ENCODE data around the gene ZFP3.
A peak's percentile ranks its signal among the peaks of the same experiment; 100 is the strongest.
"Not testable (repeated sequence)": the region's sequence is repeated elsewhere in the genome, so short reads cannot be mapped to it uniquely, and the experiment has no call there.

The ZFP3 gene

GRCh38 chr17:5049314-5049841 is 28.9 kb upstream of the ZFP3 start:
- DNase-seq (ENCODE audit: low read depth): no peak
- H3K4me3 ChIP-seq (ENCODE audit: low read depth, low read length): no peak overlapping the region
- TF ChIP-seq, protein P1, sequence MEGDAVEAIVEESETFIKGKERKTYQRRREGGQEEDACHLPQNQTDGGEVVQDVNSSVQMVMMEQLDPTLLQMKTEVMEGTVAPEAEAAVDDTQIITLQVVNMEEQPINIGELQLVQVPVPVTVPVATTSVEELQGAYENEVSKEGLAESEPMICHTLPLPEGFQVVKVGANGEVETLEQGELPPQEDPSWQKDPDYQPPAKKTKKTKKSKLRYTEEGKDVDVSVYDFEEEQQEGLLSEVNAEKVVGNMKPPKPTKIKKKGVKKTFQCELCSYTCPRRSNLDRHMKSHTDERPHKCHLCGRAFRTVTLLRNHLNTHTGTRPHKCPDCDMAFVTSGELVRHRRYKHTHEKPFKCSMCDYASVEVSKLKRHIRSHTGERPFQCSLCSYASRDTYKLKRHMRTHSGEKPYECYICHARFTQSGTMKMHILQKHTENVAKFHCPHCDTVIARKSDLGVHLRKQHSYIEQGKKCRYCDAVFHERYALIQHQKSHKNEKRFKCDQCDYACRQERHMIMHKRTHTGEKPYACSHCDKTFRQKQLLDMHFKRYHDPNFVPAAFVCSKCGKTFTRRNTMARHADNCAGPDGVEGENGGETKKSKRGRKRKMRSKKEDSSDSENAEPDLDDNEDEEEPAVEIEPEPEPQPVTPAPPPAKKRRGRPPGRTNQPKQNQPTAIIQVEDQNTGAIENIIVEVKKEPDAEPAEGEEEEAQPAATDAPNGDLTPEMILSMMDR (conservative IDR thresholded peaks at IDR 0.05; ENCODE audit: low read depth, low read length): no peak

GRCh38 chr17:5050278-5050677 is 28.0 kb upstream of the ZFP3 start:
- DNase-seq (ENCODE audit: low read depth): peak; percentile 55
- TF ChIP-seq, protein P1 (conservative IDR thresholded peaks at IDR 0.05; ENCODE audit: low read depth, low read length): no peak
- H3K4me3 ChIP-seq (ENCODE audit: low read depth, low read length): no peak overlapping the region

DNA sequence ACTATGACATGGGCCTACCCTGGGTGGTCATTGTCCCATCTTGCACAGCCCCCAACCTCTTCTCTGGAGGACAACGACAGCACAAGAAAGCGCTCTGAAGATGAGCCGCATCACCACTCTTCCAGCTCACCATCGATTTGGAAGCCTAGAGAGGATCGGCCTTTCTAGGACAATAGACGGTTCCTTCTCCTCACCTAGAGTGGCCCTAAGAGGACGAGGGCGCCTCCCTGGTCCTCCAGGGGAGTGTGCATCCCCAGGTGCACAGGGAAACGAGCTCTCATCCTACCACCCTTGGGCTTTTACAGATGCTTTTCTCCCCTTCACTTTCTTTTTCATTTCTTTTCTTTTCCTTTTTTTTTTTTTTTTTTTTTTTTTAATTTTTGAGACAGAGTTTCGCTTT is 22.7 kb upstream of the ZFP3 start:
- no peak overlapping the region for H3K4me3 ChIP-seq (ENCODE audit: low read depth, low read length)
- TF ChIP-seq, protein P1 (conservative IDR thresholded peaks at IDR 0.05; ENCODE audit: low read depth, low read length): no peak
- no peak for DNase-seq (ENCODE audit: low read depth)

DNA sequence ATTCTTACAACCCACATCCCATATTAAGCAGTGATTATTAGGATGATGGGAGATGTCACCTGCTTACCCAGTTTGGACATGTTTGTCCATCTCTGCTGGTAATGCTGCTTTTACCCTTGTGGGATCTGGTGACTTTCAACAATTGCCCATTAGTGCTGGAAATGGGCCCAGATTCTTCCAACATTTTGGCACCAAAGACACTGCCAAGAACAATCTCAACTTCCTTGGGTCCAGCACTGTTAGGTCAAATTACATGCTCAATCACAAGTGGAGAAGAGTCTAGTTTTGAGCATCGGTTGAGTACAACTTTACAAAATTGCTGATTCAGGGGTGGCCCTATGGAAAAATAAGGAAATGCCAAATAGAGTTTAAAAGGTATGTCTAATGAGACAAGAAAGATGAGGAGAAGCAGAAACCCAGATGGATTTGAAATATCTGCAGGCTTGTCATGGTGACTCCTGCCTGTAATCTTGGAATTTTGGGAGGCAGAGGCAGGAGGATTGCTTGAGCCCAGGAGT is 13.0 kb upstream of the ZFP3 start:
- DNase-seq (ENCODE audit: low read depth): no peak
- no peak overlapping the region for H3K4me3 ChIP-seq (ENCODE audit: low read depth, low read length)
- TF ChIP-seq, protein P1 (conservative IDR thresholded peaks at IDR 0.05; ENCODE audit: low read depth, low read length): no peak

GRCh38 chr17:5068236-5068635 is 10.0 kb upstream of the ZFP3 start:
- TF ChIP-seq, protein P1 (conservative IDR thresholded peaks at IDR 0.05; ENCODE audit: low read depth, low read length): no peak
- no peak overlapping the region for H3K4me3 ChIP-seq (ENCODE audit: low read depth, low read length)

GRCh38 chr17:5069724-5070123 is 8.5 kb upstream of the ZFP3 start:
- no peak for DNase-seq (ENCODE audit: low read depth)
- no peak overlapping the region for H3K4me3 ChIP-seq (ENCODE audit: low read depth, low read length)
- TF ChIP-seq, protein P1 (conservative IDR thresholded peaks at IDR 0.05; ENCODE audit: low read depth, low read length): no peak

More at GRCh38 chr17:5068236-5068635, 10.0 kb upstream of the ZFP3 start:
- DNase-seq (ENCODE audit: low read depth): no peak

- not testable (repeated sequence) for H3K4me3 ChIP-seq (ENCODE audit: low read depth, low read length)
These were observed 2.8 kb upstream of the ZFP3 start for GRCh38 chr17:5075472-5075871.

DNA sequence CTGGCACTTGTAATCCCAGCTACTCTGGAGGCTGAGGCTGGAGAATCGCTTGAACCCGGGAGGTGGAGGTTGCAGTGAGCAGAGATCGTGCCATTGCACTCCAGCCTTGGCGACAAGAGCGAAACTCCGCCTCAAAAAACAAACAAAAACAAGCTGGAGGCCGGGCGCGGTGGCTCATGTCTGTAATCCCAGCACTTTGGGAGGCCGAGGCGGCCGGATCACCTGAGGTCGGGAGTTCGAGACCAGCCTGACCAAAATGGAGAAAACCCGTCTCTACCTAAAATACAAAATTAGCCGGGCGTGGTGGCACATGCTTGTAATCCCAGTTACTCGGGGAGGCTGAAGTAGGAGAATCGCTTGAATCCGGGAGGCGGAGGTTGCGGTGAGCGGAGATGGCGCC is 992 bp upstream of the ZFP3 start:
- not testable (repeated sequence) for DNase-seq (ENCODE audit: low read depth); H3K4me3 ChIP-seq (ENCODE audit: low read depth, low read length)

More at GRCh38 chr17:5075472-5075871, 2.8 kb upstream of the ZFP3 start:
- DNase-seq (ENCODE audit: low read depth): not testable (repeated sequence)

All from choroid plexus epithelial cell (primary cell).